Inferior parietal cortex (tissue), 1 donor: Measurements from ENCODE around the gene NUDT6.
A peak's percentile ranks its signal among the peaks of the same experiment; 100 is the strongest.
"Not testable (repeated sequence)": the region's sequence is repeated elsewhere in the genome, so short reads cannot be mapped to it uniquely, and the experiment has no call there.

Source experiments
- DNase-seq: peaks from one replicate; pipeline ENCODE4 v3.0.0-alpha.2; 2016; ENCODE audit errors: extremely low spot score

Gene NUDT6

GRCh38 chr4:122875949-122876348 is 46.4 kb downstream of the NUDT6 start:
- no peak for DNase-seq

- no peak for DNase-seq
These were observed 48.4 kb downstream of the NUDT6 start for GRCh38 chr4:122873821-122874593.

- DNase-seq: no peak
These were observed 49.3 kb downstream of the NUDT6 start for GRCh38 chr4:122873146-122873545.

- DNase-seq: not testable (repeated sequence)
These were observed 54.2 kb downstream of the NUDT6 start for GRCh38 chr4:122868235-122868634.

GRCh38 chr4:122865425-122865824 is 57.0 kb downstream of the NUDT6 start:
- no peak for DNase-seq

- DNase-seq: no peak
These were observed 58.8 kb downstream of the NUDT6 start for GRCh38 chr4:122863639-122864038.

- no peak for DNase-seq
These were observed 61.0 kb downstream of the NUDT6 start for GRCh38 chr4:122861172-122861943.

GRCh38 chr4:122858705-122859104 is 63.7 kb downstream of the NUDT6 start:
- no peak for DNase-seq

GRCh38 chr4:122857160-122857559 is 65.2 kb downstream of the NUDT6 start:
- DNase-seq: no peak

GRCh38 chr4:122855353-122855890 is 67.0 kb downstream of the NUDT6 start:
- DNase-seq: no peak

- DNase-seq: peak; percentile 72
These were observed 67.7 kb downstream of the NUDT6 start for GRCh38 chr4:122854447-122855352.

- DNase-seq: no peak
These were observed 70.8 kb downstream of the NUDT6 start for GRCh38 chr4:122851568-122851967.

- not testable (repeated sequence) for DNase-seq
These were observed 72.6 kb downstream of the NUDT6 start for GRCh38 chr4:122849789-122850188.

GRCh38 chr4:122847931-122848330 is 74.5 kb downstream of the NUDT6 start:
- DNase-seq: no peak

- DNase-seq: no peak
These were observed 76.6 kb downstream of the NUDT6 start for GRCh38 chr4:122845760-122846159.

- DNase-seq: no peak
These were observed 77.3 kb downstream of the NUDT6 start for GRCh38 chr4:122845066-122845465.

GRCh38 chr4:122844391-122844790 is 78.0 kb downstream of the NUDT6 start:
- not testable (repeated sequence) for DNase-seq

GRCh38 chr4:122842984-122843531 is 79.3 kb downstream of the NUDT6 start:
- DNase-seq: no peak
